Activated CD8-positive, alpha-beta T cell treated with anti-CD3 and anti-CD28 coated beads for 36 hours (primary cell): ENCODE measurements around the gene TENT4A. TPM values are rescaled to one million over a fixed set of nuclear protein-coding genes. Genes with fewer than 3 reads are reported as not detected.

Experiments
- ATAC-seq: fragments of 200-7000 bp; cut with Tn5 transposase; one replicate; pipeline ENCODE4 v1.10.0; 2021; ENCODE audit warnings: mild to moderate bottlenecking, moderate library complexity
- CTCF ChIA-PET: fragments of 350-600 bp; sonication (Branson Sonifier 250); formaldehyde crosslinking; loops from one replicate; lab custom pipeline; 2021; ENCODE audit warnings: antibody characterized with exemption; lab: Charles Lee
- POLR2A ChIA-PET: fragments of 350-600 bp; sonication (Branson Sonifier 250); formaldehyde crosslinking; loops from one replicate; lab custom pipeline; 2021; ENCODE audit warnings: antibody characterized with exemption; lab: Charles Lee
- DNase-seq: peaks from one replicate; pipeline ENCODE4 v3.0.0-alpha.2; 2020
- H3K27ac Mint-ChIP-seq: one replicate; pipeline ENCODE4 v1.8.0; 2021; ENCODE audit warnings: mild to moderate bottlenecking, mixed read lengths
- H3K27me3 Mint-ChIP-seq: one replicate; pipeline ENCODE4 v1.8.0; 2021; ENCODE audit warnings: mixed read lengths
- H3K36me3 Mint-ChIP-seq: one replicate; pipeline ENCODE4 v1.8.0; 2021; ENCODE audit warnings: low read depth, mixed read lengths
- H3K4me1 Mint-ChIP-seq: one replicate; pipeline ENCODE4 v1.8.0; 2021; ENCODE audit warnings: low read depth, mixed read lengths
- H3K4me3 Mint-ChIP-seq: one replicate; pipeline ENCODE4 v1.8.0; 2021; ENCODE audit warnings: mild to moderate bottlenecking, moderate library complexity, mixed read lengths
- H3K9me3 Mint-ChIP-seq: one replicate; pipeline ENCODE4 v1.8.0; 2021; ENCODE audit warnings: mixed read lengths
- intact Hi-C: fragments of 100-400 bp; cut with micrococcal nuclease; formaldehyde crosslinking; loops from one replicate; pipeline ENCODE4 v1.10.0; 2022
- total RNA-seq, 2 experiments: library from RNA; stranded (reverse); gene quantifications; one replicate each; pipeline ENCODE4 v1.2.3, GENCODE V29; 2021
- TF ChIP-seq, protein P1 (sequence below): fragments of 200-600 bp; IDR thresholded peaks from one replicate; pipeline ENCODE4 v1.8.0; 2022; ENCODE audit warnings: antibody characterized with exemption, mild to moderate bottlenecking

Gene TENT4A
- total RNA-seq, 2 experiments from 2014 or later: 50.6 to 51.9 TPM

DNA sequence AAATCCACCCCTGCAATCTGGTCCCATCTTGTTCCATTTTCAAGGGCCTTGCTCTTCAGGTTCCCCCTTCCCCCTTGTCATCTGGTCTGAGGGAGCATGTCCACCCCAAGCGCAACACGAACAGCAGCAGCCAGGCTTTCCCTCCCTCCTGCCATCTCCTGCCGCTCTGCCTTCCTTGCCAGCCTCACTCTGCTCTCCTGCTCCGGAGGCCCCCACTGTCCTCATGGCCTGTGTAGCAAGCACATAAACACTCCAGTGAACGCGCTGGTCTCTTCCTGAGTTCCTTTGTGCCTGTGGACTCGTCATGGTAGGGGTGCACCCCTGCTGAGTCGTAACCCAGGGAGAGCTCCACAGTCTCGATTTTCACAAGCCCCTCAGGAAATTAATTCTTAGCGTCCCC is 29.9 kb downstream of the TENT4A start:
- Mint-ChIP-seq H3K27me3 (no peaks in the 10 kb centered on the region), H3K27ac (no peak overlapping the region), H3K4me1 (peaks cover 7% of the 10 kb centered on the region), H3K4me3 (no peak overlapping the region), H3K9me3 (no peaks in the 10 kb centered on the region), H3K36me3 (peaks cover 49% of the 10 kb centered on the region)
- DNase-seq (no peak), ATAC-seq (no peak)
- intact Hi-C loops: no loop called here
- POLR2A ChIA-PET: no interaction called here
- CTCF ChIA-PET: interaction anchor here (2.9 kb wide), 1 partner anchor 110 kb away, joined by 26 read pairs; the partner anchor contains the start of genes NSUN2 and SRD5A1
- TF ChIP-seq, protein P1, sequence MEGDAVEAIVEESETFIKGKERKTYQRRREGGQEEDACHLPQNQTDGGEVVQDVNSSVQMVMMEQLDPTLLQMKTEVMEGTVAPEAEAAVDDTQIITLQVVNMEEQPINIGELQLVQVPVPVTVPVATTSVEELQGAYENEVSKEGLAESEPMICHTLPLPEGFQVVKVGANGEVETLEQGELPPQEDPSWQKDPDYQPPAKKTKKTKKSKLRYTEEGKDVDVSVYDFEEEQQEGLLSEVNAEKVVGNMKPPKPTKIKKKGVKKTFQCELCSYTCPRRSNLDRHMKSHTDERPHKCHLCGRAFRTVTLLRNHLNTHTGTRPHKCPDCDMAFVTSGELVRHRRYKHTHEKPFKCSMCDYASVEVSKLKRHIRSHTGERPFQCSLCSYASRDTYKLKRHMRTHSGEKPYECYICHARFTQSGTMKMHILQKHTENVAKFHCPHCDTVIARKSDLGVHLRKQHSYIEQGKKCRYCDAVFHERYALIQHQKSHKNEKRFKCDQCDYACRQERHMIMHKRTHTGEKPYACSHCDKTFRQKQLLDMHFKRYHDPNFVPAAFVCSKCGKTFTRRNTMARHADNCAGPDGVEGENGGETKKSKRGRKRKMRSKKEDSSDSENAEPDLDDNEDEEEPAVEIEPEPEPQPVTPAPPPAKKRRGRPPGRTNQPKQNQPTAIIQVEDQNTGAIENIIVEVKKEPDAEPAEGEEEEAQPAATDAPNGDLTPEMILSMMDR: no peak

DNA sequence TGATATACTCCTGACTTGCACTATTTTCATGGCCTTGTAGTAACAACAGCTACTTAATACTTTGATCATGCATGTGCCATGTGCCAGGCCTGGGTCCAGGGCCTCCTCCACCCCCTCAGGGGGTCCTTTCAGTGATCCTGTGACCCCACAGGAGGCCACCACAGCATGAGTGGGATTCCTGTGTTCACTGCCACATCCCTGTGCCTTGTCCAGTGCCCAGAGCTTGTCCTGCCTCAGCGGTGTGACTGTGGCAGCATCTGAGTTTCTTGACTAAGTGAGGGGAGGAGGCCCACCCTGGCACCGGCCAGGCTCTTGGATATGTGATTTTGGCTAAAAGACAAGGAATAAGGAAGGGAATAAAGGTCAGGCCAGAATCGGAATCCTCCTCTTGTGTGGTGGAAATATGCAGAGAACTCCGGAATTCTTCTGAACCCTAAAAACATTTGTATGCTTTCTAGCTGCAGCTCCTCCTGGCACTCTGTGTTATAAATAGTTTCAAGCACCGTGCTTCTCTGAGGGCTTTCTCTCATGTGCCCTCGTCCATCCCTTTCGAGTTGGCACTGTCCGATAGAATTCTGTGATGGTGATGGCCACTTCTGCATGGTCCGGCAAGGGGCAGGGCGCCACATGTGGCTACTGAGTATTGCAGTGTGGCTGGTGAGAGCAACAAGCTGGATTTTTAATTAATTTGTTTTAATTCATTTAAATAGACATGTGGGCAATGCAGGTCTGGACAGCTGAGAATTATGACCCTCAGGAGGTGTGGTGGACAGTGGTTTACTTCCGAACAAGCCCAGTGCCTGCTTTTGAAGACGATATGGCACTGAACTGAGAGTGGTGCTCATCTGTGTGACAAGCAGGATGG is 31.8 kb downstream of the TENT4A start:
- no peaks in the 10 kb centered on the region for H3K9me3 Mint-ChIP-seq
- intact Hi-C loops: no loop called here
- POLR2A ChIA-PET: interaction anchor here (1.2 to 1.5 kb wide), 3 partner anchors 8 to 113 kb away, joined by 4 to 12 read pairs (median 5); partner anchors contain the start of genes NSUN2 and SRD5A1
- CTCF ChIA-PET: interaction anchor here (0.6 to 2.9 kb wide), 16 partner anchors 8 to 358 kb away, joined by 3 to 26 read pairs (median 5); partner anchors contain the start of genes NSUN2 and SRD5A1
- DNase-seq (no peak), ATAC-seq (no peak)
- H3K27ac Mint-ChIP-seq: peak overlapping the region; percentile 36
- H3K27me3 Mint-ChIP-seq: no peaks in the 10 kb centered on the region
- TF ChIP-seq, protein P1: no peak
- no peak overlapping the region for H3K4me3 Mint-ChIP-seq
- H3K36me3 Mint-ChIP-seq: peaks cover 51% of the 10 kb centered on the region
- peaks cover 4% of the 10 kb centered on the region for H3K4me1 Mint-ChIP-seq

DNA sequence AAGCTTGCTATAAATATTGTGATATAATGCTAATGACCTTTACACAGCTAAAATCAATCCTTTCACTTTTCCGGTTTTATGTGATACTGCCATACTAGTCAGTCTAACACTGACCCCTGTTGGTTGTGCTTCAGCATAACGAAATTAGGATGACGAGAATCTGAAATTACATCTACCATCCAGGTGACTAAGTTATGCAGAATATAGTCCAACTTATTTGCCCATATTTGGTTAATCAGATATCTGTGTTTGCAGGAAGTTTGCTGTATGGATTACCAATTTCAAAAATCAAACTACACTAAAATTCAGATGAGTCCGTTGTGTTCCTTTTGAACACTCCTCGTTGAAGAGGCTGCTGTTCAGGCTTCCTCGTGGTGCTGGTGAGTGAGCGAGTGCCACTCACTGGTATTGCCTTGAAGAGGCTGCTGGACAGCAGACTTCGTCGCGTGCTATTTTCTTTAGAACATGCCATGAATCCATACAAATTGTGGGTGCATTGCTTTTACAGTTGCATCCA is 32.5 kb downstream of the TENT4A start:
- H3K27me3 Mint-ChIP-seq: no peaks in the 10 kb centered on the region
- no peaks in the 10 kb centered on the region for H3K9me3 Mint-ChIP-seq

GRCh38 chr5:6746244-6746643 is 33.0 kb downstream of the TENT4A start:
- H3K36me3 Mint-ChIP-seq: peaks cover 54% of the 10 kb centered on the region
- no peak for ATAC-seq
- intact Hi-C loops: no loop called here
- DNase-seq: no peak
- H3K4me3 Mint-ChIP-seq: no peak overlapping the region
- TF ChIP-seq, protein P1: no peak
- peaks cover 6% of the 10 kb centered on the region for H3K4me1 Mint-ChIP-seq
- ChIA-PET POLR2A (interaction anchor here (1.5 kb wide), 1 partner anchor 114 kb away, joined by 12 read pairs; the partner anchor contains the start of genes NSUN2 and SRD5A1), CTCF (interaction anchor here (0.9 to 2.9 kb wide), 6 partner anchors 19 to 359 kb away, joined by 3 to 26 read pairs (median 3); partner anchors contain the start of genes NSUN2 and SRD5A1)
- H3K27me3 Mint-ChIP-seq: no peaks in the 10 kb centered on the region
- H3K9me3 Mint-ChIP-seq: no peaks in the 10 kb centered on the region
- no peak overlapping the region for H3K27ac Mint-ChIP-seq

More for the DNA sequence above, 32.5 kb downstream of the TENT4A start:
- TF ChIP-seq, protein P1: peak; percentile 66
- Mint-ChIP-seq H3K36me3 (peaks cover 52% of the 10 kb centered on the region), H3K4me1 (peaks cover 6% of the 10 kb centered on the region), H3K4me3 (no peak overlapping the region), H3K27ac (no peak overlapping the region)
- ChIA-PET POLR2A (interaction anchor here (1.2 to 1.5 kb wide), 2 partner anchors 9 to 114 kb away, joined by 5 to 12 read pairs; partner anchors contain the start of genes NSUN2 and SRD5A1), CTCF (interaction anchor here (0.6 to 2.9 kb wide), 17 partner anchors 9 to 359 kb away, joined by 3 to 26 read pairs (median 5); partner anchors contain the start of genes NSUN2 and SRD5A1)
- DNase-seq: no peak
- ATAC-seq: peak; percentile 82
- intact Hi-C loops: no loop called here
